Suprapubic skin (tissue), 4 donors: ENCODE results near the gene LDAH.

Experiments
- CTCF ChIP-seq, 2 donors: fragments of 200-600 bp in 1 of 2; fragments of 450-650 bp in 1 of 2; sonication (generic) in 1 of 2; IDR thresholded peaks; one replicate each; pipeline ENCODE4 v1.5.1; 2016 to 2019; ENCODE audit warnings: antibody characterized with exemption in 2 of 2, mild to moderate bottlenecking in 1 of 2, moderate library complexity in 1 of 2
- POLR2A ChIP-seq, 2 donors: fragments of 450-650 bp; IDR thresholded peaks; one replicate each; pipeline ENCODE4 v1.6.1; 2017; ENCODE audit warnings: antibody characterized with exemption in 2 of 2, mild to moderate bottlenecking in 2 of 2, moderate library complexity in 2 of 2
- POLR2AphosphoS5 ChIP-seq, 3 donors: sonication (generic); formaldehyde crosslinking; IDR thresholded peaks; one replicate each; pipeline ENCODE4 v1.6.1; 2017; ENCODE audit warnings: antibody characterized with exemption in 3 of 3

GRCh38 chr2:20663196-20664070, 159.5 kb downstream of the LDAH start:
- TF ChIP-seq CTCF (IDR thresholded peaks at IDR 0.05) (no peak), POLR2AphosphoS5 (IDR thresholded peaks at IDR 0.05) (no peak), POLR2A (IDR thresholded peaks at IDR 0.05) (no peak)
